OCI-LY7 (cell line): ENCODE data around the gene THAP3. TPM values are rescaled to one million over a fixed set of nuclear protein-coding genes. Genes with fewer than 3 reads are reported as not detected.

ENCODE experiments used
- BruUV-seq: library from RNA; stranded (reverse); fragments of 400-500 nt; replicated peaks from 2 replicates; lab custom pipeline; 2021; lab: Mats Ljungman, UMichigan
- CTCF ChIA-PET: fragments of 300-600 bp; sonication (Branson Sonifier 250); formaldehyde crosslinking; loops from one replicate; lab custom pipeline; 2022; ENCODE audit warnings: antibody characterized with exemption; ENCODE audit not compliant: unreplicated experiment; lab: Charles Lee
- POLR2A ChIA-PET: fragments of 300-600 bp; sonication (Branson Sonifier 250); formaldehyde crosslinking; loops from one replicate; lab custom pipeline; 2022; ENCODE audit warnings: antibody characterized with exemption; lab: Charles Lee
- DNase-seq: peaks from one replicate; pipeline ENCODE4 v3.0.0-alpha.2; 2015; ENCODE audit warnings: low spot score
- H2AFZ ChIP-seq: fragments of 200-600 bp; sonication (generic), shearing (Covaris generic); 2 replicates; pipeline ENCODE4 v1.6.1; 2014; ENCODE audit warnings: mild to moderate bottlenecking, antibody characterized with exemption, low read length, moderate library complexity
- H3K27ac ChIP-seq: fragments of 200-600 bp; sonication (generic); 2 replicates; pipeline ENCODE4 v1.5.1; 2014; ENCODE audit warnings: mixed run types, low read depth, mild to moderate bottlenecking, moderate library complexity, low read length, inconsistent platforms; ENCODE audit not compliant: poor library complexity, severe bottlenecking
- H3K36me3 ChIP-seq: fragments of 200-600 bp; sonication (generic); 2 replicates; pipeline ENCODE4 v1.6.1; 2014; ENCODE audit warnings: mild to moderate bottlenecking, antibody characterized with exemption, low read length, moderate library complexity, mixed read lengths; ENCODE audit not compliant: insufficient read depth
- H3K4me1 ChIP-seq: fragments of 200-600 bp; sonication (generic); 2 replicates; pipeline ENCODE4 v1.5.1; 2014; ENCODE audit warnings: mild to moderate bottlenecking, low read length; ENCODE audit not compliant: insufficient read depth, poor library complexity, severe bottlenecking
- H3K4me2 ChIP-seq: fragments of 200-600 bp; sonication (generic); 2 replicates; pipeline ENCODE4 v1.6.1; 2014; ENCODE audit warnings: mild to moderate bottlenecking, low read length
- H3K4me3 ChIP-seq: fragments of 200-600 bp; sonication (generic); 2 replicates; pipeline ENCODE4 v1.5.1; 2014; ENCODE audit warnings: mild to moderate bottlenecking, low read depth, low read length; ENCODE audit not compliant: poor library complexity, severe bottlenecking
- H3K79me2 ChIP-seq: fragments of 200-600 bp; sonication (generic); 2 replicates; pipeline ENCODE4 v1.6.1; 2016; ENCODE audit warnings: low read depth, mild to moderate bottlenecking, low read length, moderate library complexity, mixed read lengths; ENCODE audit not compliant: insufficient read depth
- H3K9me2 ChIP-seq: fragments of 200-600 bp; sonication (generic); 2 replicates; pipeline ENCODE4 v1.6.1; 2016; ENCODE audit warnings: mild to moderate bottlenecking, low read length, mixed read lengths; ENCODE audit not compliant: insufficient read depth
- H3K9me3 ChIP-seq: fragments of 200-600 bp; sonication (generic); 2 replicates; pipeline ENCODE4 v1.6.1; 2014; ENCODE audit warnings: mild to moderate bottlenecking, mixed run types, low read length, mixed read lengths
- H4K20me1 ChIP-seq: fragments of 200-600 bp; sonication (generic); 2 replicates; pipeline ENCODE4 v1.6.1; 2014; ENCODE audit warnings: mild to moderate bottlenecking, antibody characterized with exemption, low read length, moderate library complexity, mixed read lengths; ENCODE audit not compliant: insufficient read depth
- CTCF ChIP-seq: fragments of 200-600 bp; sonication (generic); conservative IDR thresholded peaks from 2 replicates; pipeline ENCODE4 v1.5.1; 2014; ENCODE audit warnings: mild to moderate bottlenecking, antibody characterized with exemption, low read length, moderate library complexity, mixed read lengths
- EZH2phosphoT487 ChIP-seq: fragments of 200-600 bp; sonication (generic); IDR thresholded peaks from 2 replicates; pipeline ENCODE4 v1.6.1; 2018; ENCODE audit warnings: low read depth, borderline replicate concordance, mild to moderate bottlenecking, mixed run types, antibody characterized with exemption, low read length, moderate library complexity, mixed read lengths
- intact Hi-C: fragments of 100-400 bp; cut with micrococcal nuclease; formaldehyde crosslinking; loops from one replicate; pipeline ENCODE4 v1.10.0; 2022; ENCODE audit not compliant: unreplicated experiment
- total RNA-seq, 2 experiments: library from RNA; depleted of rRNA in 1 of 2; stranded (reverse); fragments of >200 nt in 1 of 2; shearing (Covaris generic) in 1 of 2; gene quantifications; 2 replicates each; pipeline ENCODE4 v1.2.3, GENCODE V29; 2014 to 2022

Gene THAP3
- total RNA-seq, 2 experiments from 2014 or later = 17.2 to 22.4 TPM

GRCh38 chr1:6634371-6635052 lies 9.8 kb downstream of the THAP3 start:
- TF ChIP-seq EZH2phosphoT487 (no peak), CTCF (peak; percentile 63)
- peak; percentile 31 for DNase-seq
- Histone ChIP-seq H3K4me1 (no peaks in the 10 kb centered on the region), H3K36me3 (peaks cover 74% of the 10 kb centered on the region), H3K9me2 (no peaks in the 10 kb centered on the region), H4K20me1 (no peaks in the 10 kb centered on the region), H3K9me3 (no peaks in the 10 kb centered on the region), H3K4me2 (no peak overlapping the region), H3K79me2 (no peaks in the 10 kb centered on the region), H2AFZ (no peak overlapping the region), H3K27ac (no peak overlapping the region), H3K4me3 (no peak overlapping the region)
- intact Hi-C loops = no loop called here
- ChIA-PET POLR2A (interaction anchor here (0.5 to 0.7 kb wide), 2 partner anchors 59 to 80 kb away, joined by 3 to 5 read pairs; no protein-coding TSS in a partner anchor), CTCF (no interaction called here)
- BruUV-seq = no TSS peak

GRCh38 chr1:6635161-6635909 lies 10.7 kb downstream of the THAP3 start:
- TF ChIP-seq CTCF (no peak), EZH2phosphoT487 (no peak)
- DNase-seq = no peak
- no peaks in the 10 kb centered on the region for H3K4me1 ChIP-seq
- ChIA-PET CTCF (no interaction called here), POLR2A (interaction anchor here (0.5 to 0.7 kb wide), 2 partner anchors 60 to 81 kb away, joined by 3 to 5 read pairs; no protein-coding TSS in a partner anchor)
- no peak overlapping the region for H3K27ac ChIP-seq
- TSS peak; percentile 85 for BruUV-seq
- no peaks in the 10 kb centered on the region for H3K79me2 ChIP-seq
- intact Hi-C loops = no loop called here
- no peak overlapping the region for H3K4me3 ChIP-seq
- H3K9me3 ChIP-seq = no peaks in the 10 kb centered on the region
- no peak overlapping the region for H3K4me2 ChIP-seq
- no peaks in the 10 kb centered on the region for H3K9me2 ChIP-seq
- H2AFZ ChIP-seq = no peak overlapping the region
- peaks cover 80% of the 10 kb centered on the region for H3K36me3 ChIP-seq
- no peaks in the 10 kb centered on the region for H4K20me1 ChIP-seq
